ENCODE results near the gene NRG4. TPM values are rescaled to one million over a fixed set of nuclear protein-coding genes. Genes with fewer than 3 reads are reported as not detected.

NRG4 gene
- total and polyA plus RNA-seq, 8 donors: 0.32 to 3.7 (median 2.3) TPM

DNA sequence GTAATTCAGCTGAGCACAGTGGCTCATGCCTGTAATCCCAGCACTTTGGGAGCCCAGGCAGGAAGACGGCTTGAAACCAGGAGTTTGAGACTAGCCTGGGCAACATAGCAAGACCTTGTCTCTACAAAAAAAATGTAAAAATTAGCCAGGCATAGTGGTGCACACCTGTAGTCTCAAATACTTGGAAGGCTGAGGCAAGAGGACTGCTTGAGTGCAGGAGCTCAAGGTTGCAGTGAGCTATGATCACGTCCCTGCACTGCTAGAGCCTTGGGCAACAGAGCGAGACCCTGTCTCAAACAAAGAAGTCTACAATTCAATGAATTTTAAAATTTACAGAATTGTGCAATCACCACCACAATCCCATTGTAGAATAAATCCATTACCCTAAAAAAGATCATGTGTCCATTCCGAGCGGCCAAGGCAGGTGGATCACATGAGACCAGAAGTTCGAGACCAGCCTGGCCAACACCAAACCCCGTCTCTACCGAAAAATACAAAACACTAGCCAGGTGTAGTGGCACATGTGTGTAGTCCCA is 63.4 kb downstream of the NRG4 start:
- ATAC-seq: no peak
- Histone ChIP-seq H3K4me3 (no peak overlapping the region), H3K9me3 (no peaks in the 10 kb centered on the region), H3K36me3 (no peaks in the 10 kb centered on the region), H3K27me3 (peaks cover 2 to 23% of the 10 kb centered on the region in 2 donors), H3K4me1 (no peaks in the 10 kb centered on the region), H3K27ac (no peak overlapping the region)
- TF ChIP-seq CTCF (IDR thresholded peaks at IDR 0.05): no peak
- DNase-seq: no peak
- intact Hi-C loops (cut with DNase I): no loop called here

- intact Hi-C loops (cut with DNase I): no loop called here
- H3K9me3 ChIP-seq: no peaks in the 10 kb centered on the region
- ATAC-seq: no peak
These were observed 65.1 kb downstream of the NRG4 start for GRCh38 chr15:75947092-75947491.

GRCh38 chr15:75945953-75946352 is 66.3 kb downstream of the NRG4 start:
- Histone ChIP-seq H3K27ac (no peak overlapping the region), H3K36me3 (no peaks in the 10 kb centered on the region), H3K4me1 (no peaks in the 10 kb centered on the region), H3K27me3 (peaks cover 0 to 23% of the 10 kb centered on the region in 2 donors), H3K9me3 (no peaks in the 10 kb centered on the region), H3K4me3 (no peak overlapping the region)
- no peak for TF ChIP-seq CTCF (IDR thresholded peaks at IDR 0.05)
- ATAC-seq (no peak), DNase-seq (no peak)
- intact Hi-C loops (cut with DNase I): no loop called here

More at GRCh38 chr15:75947092-75947491, 65.1 kb downstream of the NRG4 start:
- no peak for TF ChIP-seq CTCF (IDR thresholded peaks at IDR 0.05)
- no peak overlapping the region for H3K4me3 ChIP-seq
- H3K27ac ChIP-seq: no peak overlapping the region
- H3K36me3 ChIP-seq: no peaks in the 10 kb centered on the region
- no peaks in the 10 kb centered on the region for H3K4me1 ChIP-seq
- no peak for DNase-seq
- peaks cover 0 to 23% of the 10 kb centered on the region in 2 donors for H3K27me3 ChIP-seq

- no peaks in the 10 kb centered on the region for H3K4me1 ChIP-seq
- H3K36me3 ChIP-seq: no peaks in the 10 kb centered on the region
- TF ChIP-seq CTCF (IDR thresholded peaks at IDR 0.05): no peak
- DNase-seq: no peak
- ATAC-seq: no peak
- intact Hi-C loops (cut with DNase I): no loop called here
- H3K27me3 ChIP-seq: peaks cover 0 to 23% of the 10 kb centered on the region in 2 donors
- no peak overlapping the region for H3K4me3 ChIP-seq
- no peak overlapping the region for H3K27ac ChIP-seq
- no peaks in the 10 kb centered on the region for H3K9me3 ChIP-seq
These were observed 68.5 kb downstream of the NRG4 start for GRCh38 chr15:75943713-75944215.

DNA sequence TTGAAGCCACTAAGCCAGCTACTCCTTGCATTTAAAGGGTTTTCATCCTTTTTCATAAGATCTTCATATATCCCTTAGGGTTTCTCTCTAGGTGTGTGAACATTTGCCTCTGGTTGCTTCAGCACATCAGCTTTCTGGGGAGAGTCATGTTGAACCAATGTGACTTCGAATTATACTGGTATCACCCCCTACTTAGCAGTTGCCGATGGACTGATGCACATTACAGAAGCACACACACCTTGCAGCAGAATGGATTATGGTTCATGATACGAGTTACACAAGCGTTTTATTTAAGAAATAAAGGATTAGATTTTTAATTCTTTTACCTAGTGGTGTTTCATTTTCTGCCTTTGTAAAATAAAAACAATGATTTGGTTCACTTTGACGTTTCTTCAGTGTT is 69.0 kb downstream of the NRG4 start:
- no peak for DNase-seq
- no peaks in the 10 kb centered on the region for H3K9me3 ChIP-seq
- ATAC-seq: no peak
- no peak overlapping the region for H3K27ac ChIP-seq
- peaks cover 0 to under 1% of the 10 kb centered on the region in 2 donors for H3K36me3 ChIP-seq
- intact Hi-C loops (cut with DNase I): no loop called here
- no peaks in the 10 kb centered on the region for H3K4me1 ChIP-seq
- TF ChIP-seq CTCF (IDR thresholded peaks at IDR 0.05): no peak
- H3K27me3 ChIP-seq: peaks cover 0 to 18% of the 10 kb centered on the region in 2 donors
- no peak overlapping the region for H3K4me3 ChIP-seq

All from left lung (tissue), 10 donors.